HL-60/S4 treated with retinoic acid at 250 ng/mL for 4 days and 3 days (cell line): ENCODE measurements around the gene TMEM258.

Experiments
- in situ Hi-C: fragments of 300-500 bp; cut with MboI; formaldehyde crosslinking; loops from 2 replicates; pipeline ENCODE4 v1.7.0; 2022; ENCODE audit warnings: low sequenced_read_pairs

TMEM258 gene

DNA sequence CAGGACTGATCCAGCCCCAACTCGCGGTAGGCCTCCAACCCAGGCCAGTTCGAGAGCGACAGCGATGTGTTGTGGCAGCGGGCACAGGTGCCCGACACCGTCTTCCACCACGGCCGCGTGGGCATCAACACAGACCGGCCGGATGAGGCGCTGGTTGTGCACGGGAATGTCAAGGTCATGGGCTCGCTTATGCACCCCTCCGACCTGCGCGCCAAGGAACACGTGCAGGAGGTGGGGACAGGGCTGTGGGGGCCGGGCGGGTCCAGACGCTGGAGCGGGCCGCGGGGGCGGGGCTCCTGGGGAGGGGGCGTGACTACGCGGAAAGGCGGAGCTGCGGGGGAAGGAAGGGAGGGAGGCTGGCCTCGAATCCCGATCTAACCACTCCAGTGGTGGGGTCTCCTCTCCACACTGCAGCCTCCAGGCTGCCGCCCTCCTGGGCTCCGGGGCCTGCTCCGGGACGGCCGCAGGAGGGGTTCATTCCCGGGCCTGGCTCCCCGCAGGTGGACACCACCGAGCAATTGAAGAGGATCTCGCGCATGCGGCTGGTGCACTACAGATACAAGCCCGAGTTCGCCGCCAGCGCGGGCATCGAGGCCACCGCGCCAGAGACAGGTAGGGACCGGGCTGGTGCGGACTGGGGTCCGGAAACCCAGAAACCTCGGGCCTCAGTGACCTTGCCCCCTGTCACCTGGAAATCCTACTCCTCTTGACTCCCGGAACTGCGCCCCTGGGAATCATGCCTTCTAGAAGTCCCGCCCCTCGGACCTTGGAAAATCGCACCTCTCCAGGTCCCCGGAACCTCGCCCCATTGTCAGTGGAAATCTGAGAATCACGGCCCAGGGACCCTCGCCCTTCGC lies 14.9 kb downstream of the TMEM258 start:
- in situ Hi-C loops, result no loop called here

DNA sequence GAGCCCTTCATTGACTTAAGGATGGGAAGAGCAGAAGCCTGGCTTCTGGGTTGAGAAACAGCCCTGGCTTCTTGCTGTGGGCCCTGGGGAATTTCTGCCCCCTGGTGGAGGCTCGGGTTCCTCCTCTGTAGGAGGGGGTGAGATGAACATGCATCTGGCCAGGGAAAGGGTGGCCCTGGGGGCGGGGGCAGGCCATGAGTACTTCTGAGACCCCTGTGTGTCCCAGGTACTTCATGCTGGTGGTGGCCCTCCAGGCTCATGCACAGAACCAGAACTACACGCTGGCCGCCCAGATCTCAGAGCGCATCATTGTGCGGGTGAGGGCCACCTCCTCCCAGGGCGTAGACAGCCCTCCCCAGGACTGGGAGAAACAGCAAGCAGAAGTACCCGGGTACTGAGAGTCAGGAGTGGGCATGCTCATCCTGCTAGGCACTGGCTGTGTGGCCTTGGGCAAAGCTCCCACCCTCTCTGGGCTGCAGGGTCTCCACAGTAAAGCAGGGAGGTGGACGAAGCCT lies 15.8 kb downstream of the TMEM258 start:
- in situ Hi-C loops, result no loop called here

DNA sequence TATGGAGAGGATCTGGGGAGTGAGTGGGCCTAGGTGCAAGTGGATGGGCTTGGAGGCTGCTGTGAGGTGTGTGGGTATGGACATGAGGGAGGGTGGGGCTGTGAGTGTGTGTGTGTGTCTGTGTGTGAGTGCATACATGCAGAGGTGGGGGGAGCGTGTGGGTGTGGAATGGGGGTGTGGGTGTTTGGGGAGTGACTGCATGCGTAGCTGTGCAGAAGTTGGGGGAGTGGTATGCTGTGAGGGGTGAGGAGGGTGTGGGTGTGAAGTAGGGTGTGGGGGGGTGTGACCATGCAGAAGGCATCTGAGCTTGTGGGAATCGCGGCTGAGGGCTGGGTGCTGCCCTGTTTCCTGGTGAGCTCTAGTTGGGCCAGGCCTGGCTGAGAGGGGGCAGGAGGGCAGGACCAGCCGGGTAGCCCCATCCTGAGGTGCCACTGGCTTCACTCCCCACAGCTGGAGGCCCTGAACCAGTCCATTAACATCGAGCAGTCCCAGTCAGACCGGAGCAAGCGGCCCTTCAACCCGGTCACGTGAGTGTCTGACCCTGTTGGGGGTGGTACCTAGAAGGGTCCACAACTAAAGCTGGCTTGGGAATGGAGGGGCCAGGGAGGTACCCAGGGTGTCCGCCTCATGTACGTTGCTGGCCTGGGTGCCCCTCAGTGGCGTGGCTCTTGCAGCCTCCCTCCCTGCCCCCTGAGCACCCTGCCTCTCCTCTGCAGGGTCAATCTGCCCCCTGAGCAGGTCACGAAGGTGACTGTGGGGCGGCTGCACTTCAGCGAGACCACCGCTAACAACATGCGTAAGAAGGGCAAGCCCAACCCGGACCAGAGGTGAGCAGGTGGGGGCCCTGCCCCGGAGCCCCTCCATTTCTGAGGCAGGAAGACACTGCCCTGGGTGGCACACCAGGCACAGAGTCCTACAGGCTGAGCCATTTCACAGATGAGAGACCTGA lies 16.5 kb downstream of the TMEM258 start:
- in situ Hi-C loops, result no loop called here

DNA sequence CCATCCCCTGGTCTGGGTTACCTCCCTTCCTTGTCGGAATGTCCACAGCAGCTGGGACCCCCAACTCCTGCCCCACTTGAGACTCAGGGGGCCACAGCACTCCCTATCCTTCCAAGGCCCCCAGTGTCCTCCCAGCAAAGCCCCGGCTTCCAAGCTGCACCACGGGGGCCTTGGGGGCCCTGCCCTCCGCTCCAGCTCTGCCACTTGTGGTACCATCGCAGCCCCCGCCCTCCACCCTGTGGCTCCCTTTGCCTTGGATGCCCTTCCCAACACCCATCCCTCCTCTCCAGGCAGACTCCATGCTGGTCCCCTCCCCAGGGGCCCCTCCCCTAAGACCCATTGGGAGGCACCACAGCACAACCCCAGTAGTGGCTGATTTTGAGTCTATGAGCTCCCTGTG lies 17.3 kb downstream of the TMEM258 start:
- in situ Hi-C loops, result no loop called here

DNA sequence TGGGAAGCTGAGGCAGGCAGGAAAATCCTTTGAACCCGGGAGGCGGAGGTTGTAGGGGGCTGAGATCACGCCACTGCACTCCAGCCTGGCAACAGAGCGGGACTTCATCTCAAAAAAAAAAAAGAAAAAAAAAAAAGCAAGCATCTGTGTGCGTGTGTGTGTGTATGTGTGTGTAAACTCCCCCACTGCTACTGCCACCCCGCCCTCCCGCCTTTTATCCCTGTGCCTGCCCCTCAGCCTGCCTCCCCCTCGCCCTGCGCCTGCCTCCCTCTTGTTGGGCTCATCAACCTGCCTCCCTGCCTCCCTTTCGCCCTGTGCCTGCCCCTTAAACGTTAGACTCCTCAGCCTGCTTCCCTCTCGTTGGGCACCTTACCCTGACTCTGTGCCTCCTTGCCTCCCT lies 18.0 kb downstream of the TMEM258 start:
- in situ Hi-C loops, result no loop called here

DNA sequence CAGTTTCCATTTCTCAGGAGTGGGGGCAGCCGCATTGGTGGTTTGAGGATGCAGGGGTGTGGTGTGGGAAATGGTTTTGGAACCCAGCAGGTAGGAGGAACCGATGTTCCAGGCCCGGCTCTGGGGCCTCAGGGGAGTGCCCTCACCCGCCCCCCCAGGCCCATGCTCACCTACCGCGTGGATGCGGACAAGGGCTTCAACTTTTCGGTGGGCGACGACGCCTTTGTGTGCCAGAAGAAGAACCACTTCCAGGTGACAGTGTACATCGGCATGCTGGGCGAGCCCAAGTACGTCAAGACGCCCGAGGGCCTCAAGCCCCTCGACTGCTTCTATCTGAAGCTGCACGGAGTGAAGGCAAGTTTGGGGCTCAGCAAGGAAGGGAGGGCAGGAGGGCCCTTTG lies 18.6 kb downstream of the TMEM258 start:
- in situ Hi-C loops, result no loop called here

DNA sequence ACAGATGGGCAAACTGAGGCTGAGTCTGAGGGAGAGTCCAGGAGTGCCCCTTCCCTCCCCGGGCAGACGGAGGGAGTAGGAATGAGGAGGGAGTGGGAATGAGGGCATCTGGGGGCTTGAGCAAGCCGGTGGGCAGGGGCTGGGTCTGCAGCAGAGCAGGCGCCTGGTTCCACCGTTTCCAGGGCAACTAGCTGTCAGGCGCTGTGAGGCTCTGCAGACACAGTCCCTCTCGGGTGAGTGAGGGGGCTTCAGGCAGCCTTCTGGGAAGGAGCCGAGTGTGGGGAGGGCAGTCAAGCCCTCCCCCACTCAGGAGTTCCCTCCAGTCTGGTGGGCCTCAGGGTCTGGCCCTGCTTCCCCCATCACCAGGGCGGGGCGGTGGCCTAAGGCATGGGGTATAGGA lies 19.0 kb downstream of the TMEM258 start:
- in situ Hi-C loops, result no loop called here

DNA sequence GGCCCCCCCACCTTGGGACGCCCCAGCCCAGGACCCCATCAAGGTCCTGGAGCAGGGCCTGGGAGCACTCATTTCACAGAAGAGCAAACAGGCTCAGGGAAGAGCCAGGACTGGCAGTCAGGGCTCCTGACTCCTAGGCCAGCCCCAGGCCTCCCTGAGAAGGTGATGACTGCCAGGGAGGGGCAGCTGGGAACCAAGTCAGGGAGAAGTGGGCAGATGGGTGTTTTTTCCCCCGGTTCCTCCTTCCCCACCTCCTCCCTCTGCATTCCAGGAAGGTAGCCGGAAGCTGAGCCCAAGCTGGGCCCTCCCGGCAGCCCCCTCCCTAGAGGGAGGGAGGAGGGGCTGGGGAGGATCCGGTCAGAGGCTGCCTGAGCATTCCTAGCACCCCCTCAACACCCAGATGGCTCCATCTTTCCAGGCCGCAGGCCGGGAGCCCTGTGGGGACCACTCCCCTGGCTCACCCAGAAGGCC lies 20.4 kb downstream of the TMEM258 start:
- in situ Hi-C loops, result no loop called here

DNA sequence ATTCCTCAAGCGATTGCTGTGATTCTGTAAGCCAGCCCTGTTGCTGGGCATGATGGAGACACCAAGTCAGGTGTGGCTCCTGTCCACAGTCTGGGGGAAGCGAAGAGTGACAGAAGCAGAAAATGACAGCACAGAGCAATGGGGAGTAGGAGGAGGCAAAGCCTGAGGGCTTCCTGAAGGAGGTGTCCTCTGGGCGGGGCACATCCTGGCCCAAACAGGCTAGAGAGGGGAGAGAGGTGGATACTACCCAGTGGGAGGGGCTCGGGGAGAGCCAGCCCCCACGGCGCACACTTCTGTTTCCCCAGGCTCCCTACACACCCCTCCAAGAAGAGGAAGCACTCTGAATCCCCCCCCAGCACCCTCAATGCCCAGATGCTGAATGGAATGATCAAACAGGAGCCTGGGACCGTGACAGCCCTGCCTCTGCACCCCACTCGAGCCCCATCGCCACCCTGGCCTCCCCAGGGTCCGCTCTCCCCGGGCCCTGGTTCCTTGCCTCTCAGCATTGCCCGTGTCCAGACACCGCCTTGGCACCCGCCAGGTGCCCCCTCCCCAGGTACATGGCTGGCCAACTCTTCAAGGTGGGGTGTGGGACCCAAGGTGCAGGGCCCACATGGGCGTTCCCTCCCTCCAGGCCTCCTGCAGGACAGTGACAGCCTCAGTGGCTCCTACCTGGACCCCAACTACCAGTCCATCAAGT lies 21.1 kb downstream of the TMEM258 start:
- in situ Hi-C loops, result no loop called here

DNA sequence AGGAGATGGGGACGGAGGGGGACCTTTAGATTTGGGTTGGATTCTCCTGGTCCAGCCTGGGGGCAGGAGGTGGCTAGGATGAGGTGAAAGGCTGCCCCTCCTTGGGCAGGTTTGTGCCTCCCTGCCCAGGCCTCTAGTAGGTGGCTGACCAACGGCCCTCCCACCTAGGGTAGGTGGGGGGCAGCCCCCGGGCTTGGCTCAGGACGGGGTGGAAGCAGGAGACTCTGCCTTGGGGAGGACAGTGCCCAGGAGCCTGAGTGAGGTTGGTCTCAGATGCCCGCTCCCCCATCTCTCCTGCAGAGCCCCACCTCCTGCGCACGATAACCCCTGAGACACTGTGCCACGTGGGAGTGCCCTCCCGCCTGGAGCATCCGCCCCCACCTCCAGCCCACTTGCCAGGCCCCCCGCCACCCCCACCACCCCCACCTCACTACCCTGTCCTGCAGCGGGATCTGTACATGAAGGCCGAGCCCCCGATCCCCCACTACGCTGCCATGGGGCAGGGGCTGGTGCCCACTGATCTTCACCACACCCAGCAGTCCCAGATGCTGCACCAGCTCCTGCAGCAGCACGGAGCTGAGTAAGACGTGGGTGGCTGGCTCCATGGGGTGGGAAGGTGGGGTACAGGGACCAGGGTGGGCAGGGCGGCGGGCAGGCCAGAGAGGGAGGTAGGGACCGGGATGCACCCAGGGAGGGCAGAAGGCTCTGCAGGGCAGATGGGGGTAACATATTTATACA lies 22.3 kb downstream of the TMEM258 start:
- in situ Hi-C loops, result no loop called here

DNA sequence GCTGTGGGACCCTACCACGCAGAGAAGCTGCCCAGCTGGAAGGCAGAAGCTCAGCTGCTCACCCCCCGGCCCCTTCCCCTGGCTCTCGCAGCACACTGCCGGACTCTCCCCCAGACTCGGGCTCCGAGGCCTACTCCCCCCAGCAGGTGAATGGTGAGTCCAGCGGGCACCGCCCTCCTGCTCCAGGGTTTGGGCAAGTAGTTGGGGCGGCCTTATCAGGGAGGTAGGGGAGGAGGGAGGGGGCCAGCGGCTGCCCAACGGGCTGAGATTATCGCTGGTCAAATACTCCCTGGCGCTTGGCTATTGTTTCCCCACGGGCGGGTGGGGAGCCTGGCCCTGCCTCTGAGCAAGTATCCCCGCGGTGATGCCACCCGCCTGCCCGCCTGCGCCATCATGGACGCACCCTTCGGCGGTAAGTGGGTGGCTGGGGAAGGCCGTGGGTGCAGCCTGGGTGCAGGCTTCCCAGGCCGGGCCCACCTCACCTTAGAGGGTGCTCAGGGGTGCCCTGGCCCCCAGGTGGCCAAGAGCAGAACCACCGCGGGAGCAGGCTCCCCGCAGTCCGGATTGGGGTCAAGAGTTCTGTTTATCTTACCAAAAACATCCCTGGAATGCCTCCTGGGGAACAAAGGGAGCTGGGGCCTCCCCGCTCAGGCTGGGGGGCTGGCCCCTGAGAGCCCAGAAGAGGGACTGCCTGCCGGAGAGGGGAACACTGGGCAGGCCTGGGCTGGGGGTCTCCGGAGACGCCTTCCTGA lies 23.1 kb downstream of the TMEM258 start:
- in situ Hi-C loops, result no loop called here

DNA sequence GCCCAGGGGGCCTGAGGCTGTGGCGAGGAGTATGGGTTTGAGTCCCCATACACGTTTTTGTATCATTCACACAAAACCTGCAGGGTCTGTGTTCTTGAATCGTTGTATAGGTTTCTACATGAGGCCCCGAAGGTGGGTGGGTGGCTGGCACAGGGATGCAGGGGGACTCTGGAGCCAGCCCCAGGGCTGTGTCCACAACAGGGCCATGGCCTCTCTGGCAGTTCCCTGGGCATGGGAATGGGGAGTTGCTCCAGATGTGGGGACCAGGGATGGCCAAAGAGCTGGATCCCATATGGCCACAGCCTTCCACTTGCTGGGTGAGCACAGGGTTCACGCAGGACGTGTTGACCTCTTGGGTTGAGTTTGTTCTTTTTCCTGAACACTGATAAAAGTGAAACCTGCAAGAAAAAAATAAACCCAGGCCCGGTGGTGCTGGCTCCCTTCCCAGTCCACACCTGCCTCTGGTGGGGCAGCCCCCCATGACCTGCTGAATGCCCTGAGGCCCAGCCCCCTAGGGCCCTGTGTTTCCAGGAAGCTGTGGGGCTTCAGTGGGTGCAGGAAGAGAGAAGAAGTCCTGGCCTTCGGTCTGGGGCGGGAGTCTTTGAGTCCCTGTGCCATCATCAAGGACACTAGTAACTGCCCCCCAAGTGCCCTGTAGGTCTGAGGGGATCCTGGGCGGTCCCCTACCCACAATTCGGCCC lies 23.9 kb downstream of the TMEM258 start:
- in situ Hi-C loops, result no loop called here

DNA sequence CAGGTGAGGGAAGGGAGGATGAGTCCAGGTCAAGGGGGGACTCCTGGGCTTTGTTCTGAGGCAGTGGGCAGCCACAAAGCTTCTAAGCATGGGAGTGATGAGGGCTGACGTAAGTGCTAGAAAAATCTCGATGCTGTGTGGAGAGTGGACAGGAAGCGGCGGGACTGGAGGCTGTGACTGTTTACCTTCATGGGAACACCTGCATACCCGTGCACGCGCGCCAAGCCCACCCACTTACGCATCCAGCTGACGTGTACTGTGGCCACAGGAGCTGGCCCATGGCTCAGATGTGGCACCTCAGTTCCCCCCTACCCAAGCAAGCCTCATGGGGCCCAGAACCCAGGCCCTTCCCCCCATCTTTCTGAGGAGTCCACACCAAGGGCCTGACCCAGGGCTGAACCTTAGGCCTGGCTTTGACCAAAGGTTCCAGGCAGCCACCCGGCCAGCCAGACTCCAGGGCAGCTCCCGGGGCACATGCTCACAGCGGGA lies 26.0 kb downstream of the TMEM258 start:
- in situ Hi-C loops, result no loop called here

DNA sequence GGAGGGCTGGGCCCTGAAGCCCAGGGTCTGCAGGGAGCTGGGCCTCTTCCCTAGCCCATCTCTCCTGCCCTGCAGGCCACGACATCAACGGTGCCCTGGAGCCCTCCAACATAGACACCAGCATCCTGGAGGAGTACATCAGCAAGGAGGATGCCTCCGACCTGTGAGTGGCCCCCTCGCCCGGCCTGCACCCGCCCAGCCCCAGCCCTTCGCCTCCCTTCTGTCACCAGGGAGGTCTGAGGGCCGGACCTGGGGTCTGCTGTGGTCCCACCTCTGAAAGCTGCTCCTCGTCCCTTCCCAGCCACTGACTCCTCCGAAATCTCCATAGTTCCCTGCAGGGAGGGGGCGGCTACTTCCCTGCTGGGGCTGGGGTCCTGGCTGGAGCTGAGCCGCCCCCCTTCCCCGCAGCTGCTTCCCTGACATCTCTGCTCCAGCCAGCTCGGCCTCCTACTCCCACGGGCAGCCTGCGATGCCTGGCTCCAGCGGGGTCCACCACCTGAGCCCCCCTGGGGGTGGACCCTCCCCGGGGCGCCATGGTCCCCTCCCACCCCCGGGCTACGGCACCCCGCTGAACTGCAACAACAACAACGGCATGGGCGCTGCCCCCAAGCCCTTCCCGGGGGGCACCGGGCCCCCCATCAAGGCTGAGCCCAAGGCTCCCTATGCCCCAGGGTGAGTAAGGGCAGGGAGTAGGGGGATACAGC lies 26.7 kb downstream of the TMEM258 start:
- in situ Hi-C loops, result no loop called here

DNA sequence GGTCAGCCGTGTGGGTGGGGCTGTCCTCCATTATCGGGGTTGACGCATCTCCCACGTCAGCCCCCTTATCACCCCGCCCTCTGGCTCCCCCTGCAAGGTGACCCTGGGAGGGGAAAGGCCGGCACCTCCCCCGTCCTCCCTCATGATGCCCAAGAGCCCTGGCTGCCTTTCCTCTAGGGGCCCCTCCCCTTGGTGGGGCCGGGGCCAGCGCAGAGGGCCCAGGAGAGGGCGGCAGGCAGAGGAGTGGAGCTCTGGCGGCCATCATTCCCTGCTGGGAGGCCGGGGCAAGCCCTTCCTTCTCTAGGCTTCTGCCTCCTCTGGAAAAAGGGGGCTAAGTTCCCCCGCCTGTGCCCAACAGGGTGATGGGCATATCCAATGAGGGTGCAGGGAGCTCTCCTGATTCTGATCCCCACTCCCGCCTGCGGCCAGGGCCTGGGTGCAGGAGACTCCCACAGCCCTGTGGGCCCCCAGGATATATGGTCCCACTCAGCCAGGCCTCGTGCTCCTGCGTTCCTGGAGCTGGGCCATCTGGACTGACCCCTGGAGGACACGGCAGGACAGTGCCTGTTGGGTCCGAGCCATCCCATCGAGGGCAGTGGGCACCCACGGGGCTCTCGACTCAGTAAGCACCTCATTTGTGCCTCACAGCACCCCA lies 27.7 kb downstream of the TMEM258 start:
- in situ Hi-C loops, result no loop called here

DNA sequence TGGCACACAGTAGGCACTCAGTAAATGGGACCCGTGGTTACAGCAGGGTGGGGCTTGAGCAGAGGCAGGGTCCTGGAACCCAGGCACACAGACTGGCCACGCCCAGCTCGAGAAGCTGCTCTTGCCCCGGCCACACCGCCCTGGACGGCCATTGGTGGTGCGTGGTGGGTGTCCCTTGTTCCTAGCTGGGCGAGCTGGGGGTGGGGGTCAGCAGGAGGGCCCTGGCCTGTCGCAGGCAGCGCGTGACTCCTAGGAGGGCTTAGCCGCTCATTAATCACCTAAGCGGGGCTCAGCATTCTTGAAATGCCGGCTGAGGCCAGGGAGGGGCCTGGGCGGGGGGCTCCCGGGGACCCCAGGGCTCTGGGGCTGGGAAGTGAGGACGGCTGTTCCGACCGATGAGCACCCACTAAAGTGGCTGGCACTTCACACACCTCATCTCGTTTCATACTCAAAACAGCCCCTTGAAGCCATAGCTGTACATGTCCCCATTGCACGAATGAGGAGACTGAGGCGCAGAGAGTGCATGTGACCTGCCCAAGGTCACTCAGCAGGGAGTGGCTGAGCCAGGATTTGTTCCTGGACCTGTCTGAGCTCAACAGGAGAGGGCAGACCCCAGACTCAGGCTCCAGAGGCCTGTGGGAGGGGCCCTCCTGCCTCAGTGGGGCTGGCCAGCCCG lies 28.3 kb downstream of the TMEM258 start:
- in situ Hi-C loops, result no loop called here

DNA sequence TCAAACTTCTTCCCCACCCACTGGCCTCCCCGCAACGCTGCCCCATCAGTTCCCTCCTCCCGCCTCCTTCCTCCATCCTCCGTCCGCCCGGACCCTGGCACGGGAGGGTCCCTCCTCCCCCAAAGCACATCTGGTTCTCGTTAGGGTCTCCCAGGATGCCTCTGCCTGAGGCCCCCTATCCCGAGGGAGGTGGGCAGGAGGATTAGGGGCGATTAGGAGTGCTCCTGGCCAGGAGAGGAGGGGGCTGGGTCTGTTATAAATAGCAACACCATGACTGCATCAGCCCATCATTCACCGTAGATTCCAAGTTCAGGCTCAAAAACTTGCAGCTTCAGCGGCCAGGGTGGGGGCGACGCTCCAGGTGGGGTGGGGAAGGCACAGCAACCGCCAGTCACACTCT lies 29.6 kb downstream of the TMEM258 start:
- in situ Hi-C loops, result no loop called here
